ENCODE data around the gene DNAJB4.

DNAJB4 gene

DNA sequence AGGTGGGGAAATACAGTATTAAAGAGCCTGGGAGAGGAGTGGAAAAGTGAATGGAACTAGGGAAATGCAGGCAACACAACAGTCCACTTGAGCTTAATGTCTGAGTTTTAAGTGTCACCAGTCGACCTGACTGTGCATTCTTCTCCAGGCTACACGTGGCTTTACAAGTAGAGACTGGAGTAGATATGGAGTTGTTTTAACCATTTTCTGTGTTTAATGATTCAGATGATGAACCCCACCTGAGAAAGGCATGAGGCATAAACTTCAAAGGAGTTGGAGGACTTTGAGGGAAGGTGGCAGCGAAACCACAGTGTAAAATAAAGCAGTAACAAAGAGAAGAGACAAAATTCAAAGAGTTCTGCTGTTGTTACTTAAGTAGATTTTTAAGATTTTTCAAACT, 38.4 kb upstream of the DNAJB4 start:
- CTCF ChIA-PET = interaction anchor here (0.6 kb wide), 2 partner anchors 269 to 468 kb away, joined by 4 to 6 read pairs; no protein-coding TSS in a partner anchor
- TF ChIP-seq, protein P1, sequence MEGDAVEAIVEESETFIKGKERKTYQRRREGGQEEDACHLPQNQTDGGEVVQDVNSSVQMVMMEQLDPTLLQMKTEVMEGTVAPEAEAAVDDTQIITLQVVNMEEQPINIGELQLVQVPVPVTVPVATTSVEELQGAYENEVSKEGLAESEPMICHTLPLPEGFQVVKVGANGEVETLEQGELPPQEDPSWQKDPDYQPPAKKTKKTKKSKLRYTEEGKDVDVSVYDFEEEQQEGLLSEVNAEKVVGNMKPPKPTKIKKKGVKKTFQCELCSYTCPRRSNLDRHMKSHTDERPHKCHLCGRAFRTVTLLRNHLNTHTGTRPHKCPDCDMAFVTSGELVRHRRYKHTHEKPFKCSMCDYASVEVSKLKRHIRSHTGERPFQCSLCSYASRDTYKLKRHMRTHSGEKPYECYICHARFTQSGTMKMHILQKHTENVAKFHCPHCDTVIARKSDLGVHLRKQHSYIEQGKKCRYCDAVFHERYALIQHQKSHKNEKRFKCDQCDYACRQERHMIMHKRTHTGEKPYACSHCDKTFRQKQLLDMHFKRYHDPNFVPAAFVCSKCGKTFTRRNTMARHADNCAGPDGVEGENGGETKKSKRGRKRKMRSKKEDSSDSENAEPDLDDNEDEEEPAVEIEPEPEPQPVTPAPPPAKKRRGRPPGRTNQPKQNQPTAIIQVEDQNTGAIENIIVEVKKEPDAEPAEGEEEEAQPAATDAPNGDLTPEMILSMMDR (conservative IDR thresholded peaks at IDR 0.05; ENCODE audit: low read depth) = no peak
- H3K27ac ChIP-seq = no peak overlapping the region
- POLR2A ChIA-PET (ENCODE audit: low non-redundant PET) = no interaction called here
- DNase-seq (ENCODE audit: low spot score) = no peak

DNA sequence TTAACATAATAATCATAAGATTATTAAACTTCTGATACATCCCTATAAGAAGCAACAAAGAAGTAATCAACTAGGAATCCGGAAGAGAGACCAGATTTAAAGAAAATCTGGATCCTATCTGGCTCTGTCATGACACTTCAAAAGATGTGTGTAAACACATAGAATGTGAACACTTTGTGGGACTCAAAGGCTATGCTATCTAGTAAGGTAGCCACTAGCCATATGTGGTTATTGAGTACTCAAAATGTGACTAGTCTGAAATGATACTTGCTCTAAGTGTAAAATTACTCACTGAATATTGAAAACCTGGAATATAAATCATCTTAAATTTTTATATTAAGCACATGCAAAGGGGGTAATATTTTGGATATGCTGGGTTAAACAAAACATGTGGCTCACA, 34.5 kb upstream of the DNAJB4 start:
- POLR2A ChIA-PET (ENCODE audit: low non-redundant PET) = no interaction called here
- no peak for DNase-seq (ENCODE audit: low spot score)
- TF ChIP-seq, protein P1 (conservative IDR thresholded peaks at IDR 0.05; ENCODE audit: low read depth) = no peak
- CTCF ChIA-PET = interaction anchor here (0.7 to 1.5 kb wide), 2 partner anchors 13 to 142 kb away, joined by 4 to 6 read pairs; no protein-coding TSS in a partner anchor
- H3K27ac ChIP-seq = no peak overlapping the region

DNA sequence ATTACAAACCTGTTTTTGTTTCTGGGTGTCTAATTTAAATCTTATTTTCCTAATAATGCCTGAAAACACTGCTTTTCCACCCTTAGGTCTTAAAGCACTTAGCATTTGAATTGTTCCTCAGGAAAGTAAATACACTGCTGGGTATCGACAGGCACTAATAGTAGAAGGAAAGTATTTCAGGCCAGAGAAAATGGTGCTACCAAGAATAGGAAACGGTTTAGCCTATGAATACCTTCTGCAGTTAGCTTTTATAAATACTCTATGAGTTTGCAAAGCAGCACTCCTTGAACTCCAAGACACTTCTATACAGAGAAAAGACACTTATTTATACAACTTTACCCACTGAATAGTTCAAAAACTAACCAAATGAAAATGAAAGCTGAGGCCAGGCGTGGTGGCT, 32.7 kb upstream of the DNAJB4 start:
- ChIA-PET POLR2A (ENCODE audit: low non-redundant PET) (no interaction called here), CTCF (interaction anchor here (0.7 kb wide), 1 partner anchor 193 kb away, joined by 3 read pairs; the partner anchor contains the start of gene MIGA1)
- DNase-seq (ENCODE audit: low spot score) = no peak
- TF ChIP-seq, protein P1 (conservative IDR thresholded peaks at IDR 0.05; ENCODE audit: low read depth) = no peak
- no peak overlapping the region for H3K27ac ChIP-seq

DNA sequence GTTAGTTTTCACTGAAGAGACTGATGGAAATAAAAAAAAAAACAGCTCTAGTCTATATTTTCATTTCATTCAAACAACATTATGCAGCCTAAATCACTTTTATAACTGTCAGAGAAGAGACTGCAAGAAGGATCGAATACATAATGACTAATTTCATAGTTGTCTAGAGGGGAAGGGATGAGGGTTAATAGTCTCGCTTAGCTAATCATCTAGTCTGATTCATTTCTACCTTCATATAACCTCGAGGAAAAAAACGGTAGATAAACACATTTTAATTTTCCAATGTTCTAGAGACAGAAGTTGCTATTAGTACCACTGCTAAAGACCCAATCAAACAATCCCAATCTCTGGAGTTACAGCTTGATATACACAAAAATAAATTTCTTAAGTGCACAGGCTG, 29.4 kb upstream of the DNAJB4 start:
- H3K27ac ChIP-seq = no peak overlapping the region
- ChIA-PET POLR2A (ENCODE audit: low non-redundant PET) (no interaction called here), CTCF (interaction anchor here (1.7 kb wide), 1 partner anchor 139 kb away, joined by 13 read pairs; no protein-coding TSS in a partner anchor)
- TF ChIP-seq, protein P1 (conservative IDR thresholded peaks at IDR 0.05; ENCODE audit: low read depth) = no peak
- peak; percentile 18 for DNase-seq (ENCODE audit: low spot score)

DNA sequence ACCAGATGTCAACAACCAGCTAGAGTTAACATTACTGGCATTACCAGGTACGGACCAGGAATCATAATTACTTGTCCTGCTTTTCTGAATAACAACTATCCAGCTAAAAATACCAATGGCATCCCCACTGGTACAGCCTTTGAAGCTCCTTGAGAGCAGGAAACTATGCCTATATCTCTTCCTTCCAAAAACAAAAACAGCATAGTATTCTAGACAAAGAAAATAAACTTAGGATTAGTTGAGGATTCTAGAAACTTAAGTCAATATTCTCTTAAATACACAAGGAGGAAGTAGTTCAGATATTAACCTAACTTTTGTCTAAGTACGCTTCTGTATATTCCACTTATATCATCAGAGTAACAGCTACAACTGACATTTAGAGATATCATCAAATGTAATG, 28.8 kb upstream of the DNAJB4 start:
- POLR2A ChIA-PET (ENCODE audit: low non-redundant PET) = no interaction called here
- TF ChIP-seq, protein P1 (conservative IDR thresholded peaks at IDR 0.05; ENCODE audit: low read depth) = no peak
- CTCF ChIA-PET = interaction anchor here (1.7 kb wide), 1 partner anchor 139 kb away, joined by 13 read pairs; no protein-coding TSS in a partner anchor
- no peak for DNase-seq (ENCODE audit: low spot score)
- no peak overlapping the region for H3K27ac ChIP-seq

DNA sequence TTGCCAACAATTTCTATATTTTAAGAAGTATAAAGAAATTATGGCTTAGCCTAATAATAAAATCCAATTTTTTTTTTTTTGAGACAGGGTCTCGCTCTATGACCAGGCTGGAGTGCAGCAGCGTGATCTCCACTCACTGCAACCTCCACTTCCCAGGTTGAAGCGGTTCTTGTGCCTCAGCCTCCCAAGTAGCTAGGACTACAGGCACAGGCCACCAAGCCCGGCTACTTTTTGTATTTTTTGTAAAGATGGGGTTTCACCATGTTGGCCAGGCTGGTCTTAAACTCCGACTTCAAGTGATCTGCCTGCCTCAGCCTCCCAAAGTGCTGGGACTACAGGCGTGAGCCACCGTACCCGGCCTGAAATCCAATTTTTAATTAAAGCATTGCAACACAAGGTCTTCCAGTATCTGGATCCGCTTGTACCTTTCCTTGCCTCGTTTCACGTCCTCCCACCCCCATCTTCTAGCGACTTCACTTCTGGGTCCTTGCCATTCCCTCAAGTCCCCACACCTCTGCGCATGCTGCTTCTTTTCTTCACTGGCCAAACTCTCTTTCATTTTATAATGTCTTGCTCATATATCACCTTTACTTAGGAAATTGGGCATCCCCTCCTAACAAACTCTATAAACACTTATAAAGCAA, 28.2 kb upstream of the DNAJB4 start:
- ChIA-PET CTCF (interaction anchor here (0.7 to 1.7 kb wide), 3 partner anchors 136 to 145 kb away, joined by 3 to 13 read pairs (median 3); no protein-coding TSS in a partner anchor), POLR2A (ENCODE audit: low non-redundant PET) (no interaction called here)
- peak overlapping the region; percentile 61 for H3K27ac ChIP-seq
- TF ChIP-seq, protein P1 (conservative IDR thresholded peaks at IDR 0.05; ENCODE audit: low read depth) = no peak
- no peak for DNase-seq (ENCODE audit: low spot score)
